ENCODE data around the gene VSTM2L.

VSTM2L gene

DNA sequence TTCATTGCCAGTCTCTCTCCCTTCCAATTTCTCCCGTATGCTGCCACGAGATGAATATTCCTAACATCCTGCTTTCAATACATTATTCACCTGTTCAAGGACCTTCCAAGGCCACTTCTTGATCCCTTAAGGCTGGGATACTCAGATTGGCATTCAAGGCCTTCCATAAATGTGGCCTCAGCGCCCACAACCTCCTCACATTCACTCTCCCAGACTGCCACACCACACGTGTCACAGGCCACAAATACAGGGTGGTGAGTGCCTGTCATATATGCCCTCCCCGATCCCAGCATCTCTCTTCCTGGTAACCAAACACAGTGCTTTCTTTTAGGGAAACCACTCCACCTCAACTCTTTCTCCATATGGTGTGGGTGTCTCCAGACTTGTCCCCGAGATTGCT lies 74.9 kb downstream of the VSTM2L start:
- TF ChIP-seq, protein P1, sequence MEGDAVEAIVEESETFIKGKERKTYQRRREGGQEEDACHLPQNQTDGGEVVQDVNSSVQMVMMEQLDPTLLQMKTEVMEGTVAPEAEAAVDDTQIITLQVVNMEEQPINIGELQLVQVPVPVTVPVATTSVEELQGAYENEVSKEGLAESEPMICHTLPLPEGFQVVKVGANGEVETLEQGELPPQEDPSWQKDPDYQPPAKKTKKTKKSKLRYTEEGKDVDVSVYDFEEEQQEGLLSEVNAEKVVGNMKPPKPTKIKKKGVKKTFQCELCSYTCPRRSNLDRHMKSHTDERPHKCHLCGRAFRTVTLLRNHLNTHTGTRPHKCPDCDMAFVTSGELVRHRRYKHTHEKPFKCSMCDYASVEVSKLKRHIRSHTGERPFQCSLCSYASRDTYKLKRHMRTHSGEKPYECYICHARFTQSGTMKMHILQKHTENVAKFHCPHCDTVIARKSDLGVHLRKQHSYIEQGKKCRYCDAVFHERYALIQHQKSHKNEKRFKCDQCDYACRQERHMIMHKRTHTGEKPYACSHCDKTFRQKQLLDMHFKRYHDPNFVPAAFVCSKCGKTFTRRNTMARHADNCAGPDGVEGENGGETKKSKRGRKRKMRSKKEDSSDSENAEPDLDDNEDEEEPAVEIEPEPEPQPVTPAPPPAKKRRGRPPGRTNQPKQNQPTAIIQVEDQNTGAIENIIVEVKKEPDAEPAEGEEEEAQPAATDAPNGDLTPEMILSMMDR (conservative IDR thresholded peaks at IDR 0.05; ENCODE audit: low read depth, low read length): no peak
- Histone ChIP-seq H3K27me3 (ENCODE audit: insufficient read depth, low read depth) (no peaks in the 10 kb centered on the region), H3K9ac (no peak overlapping the region), H3K27ac (no peak overlapping the region), H3K36me3 (ENCODE audit: insufficient read depth) (no peaks in the 10 kb centered on the region), H3K4me2 (no peak overlapping the region), H3K4me3 (IDR thresholded peaks at IDR 0.05; ENCODE audit: insufficient read depth, low read depth, low read length) (no peak overlapping the region), H3K4me1 (ENCODE audit: low read depth, poor library complexity, severe bottlenecking) (no peaks in the 10 kb centered on the region), H4K20me1 (ENCODE audit: insufficient read depth) (no peaks in the 10 kb centered on the region), H3K79me2 (ENCODE audit: insufficient read depth, low read depth) (no peaks in the 10 kb centered on the region), H2AFZ (ENCODE audit: low read depth) (no peak overlapping the region)

GRCh38 chr20:37979021-37979985 lies 76.4 kb downstream of the VSTM2L start:
- H3K4me1 ChIP-seq (ENCODE audit: low read depth, poor library complexity, severe bottlenecking): no peaks in the 10 kb centered on the region
- no peaks in the 10 kb centered on the region for H3K79me2 ChIP-seq (ENCODE audit: insufficient read depth, low read depth)
- H3K4me2 ChIP-seq: no peak overlapping the region
- no peak overlapping the region for H3K27ac ChIP-seq
- H3K9ac ChIP-seq: no peak overlapping the region
- H3K27me3 ChIP-seq (ENCODE audit: insufficient read depth, low read depth): no peaks in the 10 kb centered on the region
- no peak overlapping the region for H3K4me3 ChIP-seq (IDR thresholded peaks at IDR 0.05; ENCODE audit: insufficient read depth, low read depth, low read length)
- no peaks in the 10 kb centered on the region for H3K36me3 ChIP-seq (ENCODE audit: insufficient read depth)
- no peak overlapping the region for H2AFZ ChIP-seq (ENCODE audit: low read depth)
- TF ChIP-seq, protein P1 (conservative IDR thresholded peaks at IDR 0.05; ENCODE audit: low read depth, low read length): no peak
- H4K20me1 ChIP-seq (ENCODE audit: insufficient read depth): no peaks in the 10 kb centered on the region

GRCh38 chr20:37980383-37980782 lies 77.5 kb downstream of the VSTM2L start:
- Histone ChIP-seq H3K9ac (no peak overlapping the region), H3K27me3 (ENCODE audit: insufficient read depth, low read depth) (no peaks in the 10 kb centered on the region), H3K4me3 (IDR thresholded peaks at IDR 0.05; ENCODE audit: insufficient read depth, low read depth, low read length) (no peak overlapping the region), H3K79me2 (ENCODE audit: insufficient read depth, low read depth) (no peaks in the 10 kb centered on the region), H4K20me1 (ENCODE audit: insufficient read depth) (no peaks in the 10 kb centered on the region), H3K27ac (no peak overlapping the region), H3K4me2 (no peak overlapping the region), H3K4me1 (ENCODE audit: low read depth, poor library complexity, severe bottlenecking) (no peaks in the 10 kb centered on the region), H3K36me3 (ENCODE audit: insufficient read depth) (no peaks in the 10 kb centered on the region), H2AFZ (ENCODE audit: low read depth) (no peak overlapping the region)
- TF ChIP-seq, protein P1 (conservative IDR thresholded peaks at IDR 0.05; ENCODE audit: low read depth, low read length): no peak

DNA sequence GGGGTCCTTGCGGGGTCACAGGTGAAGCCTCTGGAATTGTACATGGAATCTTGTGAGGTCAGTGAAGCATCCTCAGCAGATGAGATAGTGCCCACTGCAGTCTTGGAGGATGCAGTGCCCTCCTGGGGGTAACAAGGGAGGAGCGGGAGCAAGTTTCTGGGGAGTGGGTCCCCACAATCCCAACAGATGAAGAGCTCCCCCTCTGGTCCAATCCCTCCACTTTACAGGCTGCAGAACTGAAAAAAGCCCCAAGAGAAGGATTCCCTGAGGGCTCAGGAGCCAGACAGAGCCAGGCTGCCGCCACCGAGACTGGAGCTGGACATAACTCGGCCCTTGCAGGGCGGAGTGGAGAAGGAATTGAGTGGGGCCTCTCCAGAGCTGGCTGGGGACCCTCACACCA lies 77.9 kb downstream of the VSTM2L start:
- Histone ChIP-seq H3K4me2 (no peak overlapping the region), H4K20me1 (ENCODE audit: insufficient read depth) (no peaks in the 10 kb centered on the region), H3K27ac (no peak overlapping the region), H3K9ac (no peak overlapping the region), H3K79me2 (ENCODE audit: insufficient read depth, low read depth) (no peaks in the 10 kb centered on the region), H2AFZ (ENCODE audit: low read depth) (no peak overlapping the region), H3K27me3 (ENCODE audit: insufficient read depth, low read depth) (no peaks in the 10 kb centered on the region), H3K4me1 (ENCODE audit: low read depth, poor library complexity, severe bottlenecking) (no peaks in the 10 kb centered on the region), H3K4me3 (IDR thresholded peaks at IDR 0.05; ENCODE audit: insufficient read depth, low read depth, low read length) (no peak overlapping the region), H3K36me3 (ENCODE audit: insufficient read depth) (no peaks in the 10 kb centered on the region)
- TF ChIP-seq, protein P1 (conservative IDR thresholded peaks at IDR 0.05; ENCODE audit: low read depth, low read length): no peak
